ENCODE data around the gene ECT2L. TPM values are rescaled to one million over a fixed set of nuclear protein-coding genes. Genes with fewer than 3 reads are reported as not detected.
A peak's percentile ranks its signal among the peaks of the same experiment; 100 is the strongest.

Gene ECT2L
- total RNA-seq, 3 donors from 2014 or later, result not detected

- no peak for TF ChIP-seq CTCF (IDR thresholded peaks at IDR 0.05)
- Histone ChIP-seq H3K4me3 (no peak overlapping the region), H3K4me1 (ENCODE audit: low read depth) (no peaks in the 10 kb centered on the region), H3K9me3 (no peaks in the 10 kb centered on the region), H3K36me3 (ENCODE audit: low read depth) (no peaks in the 10 kb centered on the region)
- DNase-seq (no peak), ATAC-seq (no peak)
- intact Hi-C loops (cut with DNase I, micrococcal nuclease), result no loop called here
Measured at GRCh38 chr6:138830248-138830647, 34.4 kb downstream of the ECT2L start.

GRCh38 chr6:138832182-138832581 lies 36.3 kb downstream of the ECT2L start:
- intact Hi-C loops (cut with DNase I, micrococcal nuclease), result no loop called here
- ATAC-seq (no peak), DNase-seq (no peak)
- no peak overlapping the region for H3K4me3 ChIP-seq
- no peaks in the 10 kb centered on the region for H3K36me3 ChIP-seq (ENCODE audit: low read depth)
- TF ChIP-seq CTCF (IDR thresholded peaks at IDR 0.05), result no peak
- no peaks in the 10 kb centered on the region for H3K9me3 ChIP-seq
- no peaks in the 10 kb centered on the region for H3K4me1 ChIP-seq (ENCODE audit: low read depth)

- Histone ChIP-seq H3K4me1 (ENCODE audit: low read depth) (no peaks in the 10 kb centered on the region), H3K36me3 (ENCODE audit: low read depth) (no peaks in the 10 kb centered on the region), H3K4me3 (no peak overlapping the region), H3K9me3 (no peaks in the 10 kb centered on the region)
- no peak for TF ChIP-seq CTCF (IDR thresholded peaks at IDR 0.05)
- no peak for DNase-seq
- ATAC-seq, result no peak
- intact Hi-C loops (cut with DNase I, micrococcal nuclease), result no loop called here
Measured at GRCh38 chr6:138833816-138834539, 38.1 kb downstream of the ECT2L start.

- no peak for ATAC-seq
- Histone ChIP-seq H3K36me3 (ENCODE audit: low read depth) (no peaks in the 10 kb centered on the region), H3K9me3 (no peaks in the 10 kb centered on the region), H3K4me1 (ENCODE audit: low read depth) (no peaks in the 10 kb centered on the region), H3K4me3 (no peak overlapping the region)
- no peak for DNase-seq
- no peak for TF ChIP-seq CTCF (IDR thresholded peaks at IDR 0.05)
- intact Hi-C loops (cut with DNase I, micrococcal nuclease), result no loop called here
Measured at GRCh38 chr6:138837246-138837645, 41.4 kb downstream of the ECT2L start.

- Histone ChIP-seq H3K4me1 (ENCODE audit: low read depth) (no peaks in the 10 kb centered on the region), H3K9me3 (no peaks in the 10 kb centered on the region), H3K36me3 (ENCODE audit: low read depth) (no peaks in the 10 kb centered on the region), H3K4me3 (no peak overlapping the region)
- DNase-seq (peak in 1 of 3 donors; percentile 3), ATAC-seq (no peak)
- no peak for TF ChIP-seq CTCF (IDR thresholded peaks at IDR 0.05)
- intact Hi-C loops (cut with DNase I, micrococcal nuclease), result no loop called here
Measured at GRCh38 chr6:138844192-138844591, 48.3 kb downstream of the ECT2L start.

- ATAC-seq, result no peak
- Histone ChIP-seq H3K4me1 (ENCODE audit: low read depth) (no peaks in the 10 kb centered on the region), H3K36me3 (ENCODE audit: low read depth) (no peaks in the 10 kb centered on the region), H3K9me3 (no peaks in the 10 kb centered on the region), H3K4me3 (no peak overlapping the region)
- DNase-seq, result no peak
- no peak for TF ChIP-seq CTCF (IDR thresholded peaks at IDR 0.05)
- intact Hi-C loops (cut with DNase I, micrococcal nuclease), result no loop called here
Measured at GRCh38 chr6:138847884-138848283, 52.0 kb downstream of the ECT2L start.

Data from mucosa of descending colon (tissue), 3 donors.